ENCODE results near the gene NFIA.
A peak's percentile ranks its signal among the peaks of the same experiment; 100 is the strongest.

The NFIA gene

GRCh38 chr1:61376151-61376550 lies 293.8 kb downstream of the NFIA start:
- DNase-seq = no peak

- no peak for DNase-seq
Observed at GRCh38 chr1:61377242-61377958, 295.0 kb downstream of the NFIA start.

- no peak for DNase-seq
Observed at GRCh38 chr1:61378494-61379180, 296.3 kb downstream of the NFIA start.

- DNase-seq = no peak
Observed at GRCh38 chr1:61379693-61380092, 297.3 kb downstream of the NFIA start.

- DNase-seq = no peak
Observed at GRCh38 chr1:61380561-61380960, 298.2 kb downstream of the NFIA start.

GRCh38 chr1:61386323-61386722 lies 304.0 kb downstream of the NFIA start:
- DNase-seq = no peak

- no peak for DNase-seq
Observed at GRCh38 chr1:61386770-61387169, 304.4 kb downstream of the NFIA start.

GRCh38 chr1:61387829-61388228 lies 305.5 kb downstream of the NFIA start:
- no peak for DNase-seq

- peak; percentile 86 for DNase-seq
Observed at GRCh38 chr1:61388566-61388965, 306.2 kb downstream of the NFIA start.

GRCh38 chr1:61389194-61389925 lies 307.0 kb downstream of the NFIA start:
- no peak for DNase-seq

- peak; percentile 15 for DNase-seq
Observed at GRCh38 chr1:61389926-61390845, 307.8 kb downstream of the NFIA start.

GRCh38 chr1:61391730-61392129 lies 309.4 kb downstream of the NFIA start:
- no peak for DNase-seq

GRCh38 chr1:61392409-61393242 lies 310.3 kb downstream of the NFIA start:
- no peak for DNase-seq

- DNase-seq = no peak
Observed at GRCh38 chr1:61393575-61393974, 311.2 kb downstream of the NFIA start.

- no peak for DNase-seq
Observed at GRCh38 chr1:61395146-61395800, 312.9 kb downstream of the NFIA start.

GRCh38 chr1:61397495-61397894 lies 315.1 kb downstream of the NFIA start:
- no peak for DNase-seq

- DNase-seq = no peak
Observed at GRCh38 chr1:61397935-61398334, 315.6 kb downstream of the NFIA start.

- no peak for DNase-seq
Observed at GRCh38 chr1:61399199-61399598, 316.8 kb downstream of the NFIA start.

- DNase-seq = no peak
Observed at GRCh38 chr1:61400131-61400770, 317.9 kb downstream of the NFIA start.

- no peak for DNase-seq
Observed at GRCh38 chr1:61400997-61401396, 318.6 kb downstream of the NFIA start.
